HG03196 (cell line): ENCODE data around the gene TPBG.

ENCODE experiments used
- ATAC-seq: cut with Tn5 transposase; IDR thresholded peaks from one replicate; pipeline ENCODE4 v1.9.1; 2021; ENCODE audit not compliant: unreplicated experiment

TPBG gene

GRCh38 chr6:82363428-82364086, at the start of gene TPBG:
TSS of gene TPBG (plus strand) at chr6:82363817. CDS start at chr6:82364962, 1,145 bp downstream.
- ATAC-seq: peak; percentile 39

- no peak for ATAC-seq
Measured at GRCh38 chr6:82322386-82322785, 41.2 kb upstream of the TPBG start.

- no peak for ATAC-seq
Measured at GRCh38 chr6:82329766-82330165, 33.9 kb upstream of the TPBG start.

GRCh38 chr6:82330171-82330804, 33.3 kb upstream of the TPBG start:
- ATAC-seq: no peak

DNA sequence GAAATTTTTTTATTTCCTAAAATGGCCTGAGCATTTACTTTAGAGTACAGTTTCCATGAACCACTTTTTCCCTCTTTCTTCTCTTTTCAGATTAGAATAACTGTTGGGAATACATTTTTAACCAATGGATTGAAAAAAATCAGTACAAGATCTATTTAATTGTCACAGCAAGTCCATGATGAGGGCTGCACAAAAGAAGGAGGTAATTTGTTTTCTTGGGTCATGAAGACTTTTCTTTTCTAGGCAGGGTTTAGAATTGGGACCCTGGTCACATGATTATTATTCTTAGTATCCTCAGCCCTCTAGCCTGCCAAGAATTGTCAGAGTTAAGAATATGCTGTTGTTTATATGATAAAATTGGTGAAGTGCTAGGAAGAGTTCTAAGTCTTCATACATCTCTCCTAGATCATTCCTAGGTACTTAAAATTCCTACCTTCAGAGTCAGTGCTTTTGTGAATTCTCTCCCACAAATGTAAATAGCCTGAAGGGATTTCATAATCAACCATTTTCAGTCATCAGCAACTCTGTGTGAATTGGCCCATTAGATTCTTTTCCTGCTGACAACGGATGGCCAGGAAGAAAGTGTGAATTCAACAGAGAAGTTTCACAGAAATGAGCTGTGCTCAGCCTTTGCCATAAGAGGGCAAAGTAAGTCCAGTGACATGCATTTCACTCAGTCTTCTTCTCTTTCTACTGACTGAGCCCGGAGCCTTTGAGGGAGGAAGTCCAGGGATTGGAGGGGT, 32.4 kb upstream of the TPBG start:
- ATAC-seq: no peak

GRCh38 chr6:82333781-82334180, 29.8 kb upstream of the TPBG start:
- no peak for ATAC-seq

GRCh38 chr6:82337688-82338257, 25.8 kb upstream of the TPBG start:
- no peak for ATAC-seq

DNA sequence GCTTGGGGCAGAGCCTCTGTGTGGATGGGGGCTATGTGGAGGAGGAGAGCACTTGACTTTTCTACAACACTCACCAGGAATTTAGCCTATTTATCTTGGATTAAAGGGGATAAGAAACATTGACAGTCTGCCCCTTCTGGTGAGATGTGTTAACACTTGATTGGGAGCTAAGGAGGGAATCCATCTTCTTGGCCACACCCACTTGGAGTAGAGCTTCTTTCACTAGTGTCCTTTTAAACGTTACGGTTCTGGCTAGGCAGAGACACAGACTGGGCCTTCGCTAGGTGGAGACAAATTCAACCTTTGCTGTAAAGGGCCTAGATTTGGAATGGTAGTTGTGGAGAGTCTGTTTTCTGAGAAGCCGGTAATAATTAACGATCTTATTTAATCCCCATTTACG, 15.5 kb upstream of the TPBG start:
- no peak for ATAC-seq

DNA sequence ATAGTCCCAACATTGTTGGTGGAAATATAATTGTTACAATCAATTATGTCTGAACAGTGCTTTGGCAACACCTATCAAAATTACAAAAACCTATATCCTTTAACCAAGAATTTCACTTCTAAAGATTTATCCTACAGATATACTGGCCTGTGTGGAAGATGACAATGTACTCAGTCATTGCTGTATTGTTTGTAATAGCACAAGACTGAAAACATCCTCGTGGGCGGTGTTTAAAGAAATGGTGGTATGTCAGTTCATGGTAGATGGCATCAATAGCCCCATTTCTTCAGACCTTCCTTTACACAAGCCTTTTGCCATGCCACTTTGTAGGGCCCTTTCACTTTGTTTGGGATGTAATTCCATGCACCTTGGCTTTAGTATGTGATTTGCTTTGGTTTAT, 9.8 kb upstream of the TPBG start:
- ATAC-seq: no peak

DNA sequence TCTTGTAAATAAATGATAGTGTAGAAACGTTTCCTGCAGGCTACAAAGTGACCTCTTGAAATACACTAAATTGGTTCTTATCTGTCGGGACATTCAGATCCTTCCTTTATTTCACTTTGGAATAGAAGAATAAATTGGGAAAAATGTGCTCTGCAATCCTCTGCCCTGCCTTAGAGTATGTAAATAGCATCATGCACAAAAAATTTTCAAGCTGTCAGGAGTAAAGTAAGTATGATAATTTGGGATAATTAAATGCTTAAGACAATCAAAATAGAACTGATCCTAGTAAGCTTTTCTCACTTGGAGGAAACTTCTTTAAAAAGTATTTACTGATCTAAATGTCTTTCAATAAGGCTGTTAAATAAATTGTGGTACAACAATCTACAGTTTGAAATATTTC, 3.1 kb upstream of the TPBG start:
- no peak for ATAC-seq

GRCh38 chr6:82361631-82362030, 2.0 kb upstream of the TPBG start:
- no peak for ATAC-seq

DNA sequence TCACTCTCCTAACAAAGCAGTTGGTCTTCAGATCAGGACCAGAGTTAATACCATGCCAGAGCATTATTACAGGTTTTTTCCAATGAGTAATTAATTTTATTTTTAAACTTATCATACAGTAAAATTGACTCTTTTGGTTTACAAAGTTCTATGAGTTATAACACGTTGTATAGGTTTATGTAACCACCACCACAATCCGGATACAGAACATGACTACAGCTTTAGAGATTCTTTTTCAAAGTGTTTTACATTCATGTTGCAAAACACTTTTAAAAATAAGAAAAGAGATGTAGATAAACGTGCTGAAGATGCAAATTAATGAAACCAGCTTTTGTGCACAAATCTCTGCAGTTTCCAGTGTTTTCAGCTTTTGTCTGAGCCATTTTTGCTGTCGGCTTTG, 1.5 kb upstream of the TPBG start:
- ATAC-seq: no peak

- no peak for ATAC-seq
Measured at GRCh38 chr6:82362878-82363427, 664 bp upstream of the TPBG start.

- ATAC-seq: no peak
Measured at GRCh38 chr6:82364087-82365015, 734 bp downstream of the TPBG start.

GRCh38 chr6:82365016-82365795, 1.6 kb downstream of the TPBG start:
- no peak for ATAC-seq

GRCh38 chr6:82367704-82368103, 4.1 kb downstream of the TPBG start:
- no peak for ATAC-seq

DNA sequence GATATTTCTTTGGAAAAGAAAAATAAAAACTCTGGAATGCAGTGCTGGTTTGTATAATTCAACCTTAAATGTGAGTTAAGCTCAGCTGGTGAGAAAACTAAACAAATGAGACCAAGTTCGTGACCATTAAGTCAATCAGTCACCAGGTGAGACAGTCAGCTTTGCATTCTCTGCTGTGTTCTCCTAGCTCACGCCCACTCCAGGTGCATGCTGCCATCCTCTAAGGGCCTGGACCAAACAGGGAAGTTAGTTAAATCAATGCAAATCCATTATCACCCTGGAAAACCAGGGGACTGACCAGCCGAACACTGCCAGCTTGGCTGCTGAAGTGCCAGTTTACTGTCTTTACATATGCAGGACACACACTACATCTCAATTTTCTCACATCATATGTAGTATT, 7.2 kb downstream of the TPBG start:
- ATAC-seq: no peak

DNA sequence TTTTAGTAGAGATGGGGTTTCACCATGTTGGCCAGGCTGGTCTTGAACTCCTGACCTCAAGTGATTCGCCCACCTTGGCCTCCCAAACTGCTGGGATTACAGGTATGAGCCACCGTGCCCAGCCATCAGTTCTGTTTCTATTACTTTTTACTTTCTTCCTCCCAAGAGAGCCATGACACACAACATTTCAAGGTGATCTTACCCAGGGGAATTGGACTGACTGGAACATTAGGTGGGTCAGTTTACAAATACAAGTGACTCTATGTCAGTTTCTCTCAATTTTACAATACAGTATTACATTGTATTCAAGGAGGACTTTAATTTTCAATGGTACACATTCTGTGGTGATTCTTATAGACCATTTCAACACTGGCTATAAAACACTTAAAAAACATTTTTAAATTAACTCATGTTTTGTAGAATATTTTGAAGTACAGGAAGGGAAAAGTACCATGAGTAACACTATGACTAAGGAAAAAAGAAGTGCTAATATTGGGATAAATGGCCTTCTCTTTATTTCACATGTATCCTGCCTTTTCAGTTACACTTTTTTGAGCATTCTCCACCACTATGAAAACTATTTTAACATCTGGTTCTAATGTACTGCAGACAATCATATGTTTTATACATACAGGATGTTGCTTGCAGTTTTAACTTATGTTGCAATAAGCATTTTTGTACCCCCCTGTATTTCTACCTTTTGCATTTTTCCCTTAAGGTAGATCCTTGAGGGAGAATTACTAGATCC, 8.4 kb downstream of the TPBG start:
- no peak for ATAC-seq

- ATAC-seq: no peak
Measured at GRCh38 chr6:82372656-82373055, 9.0 kb downstream of the TPBG start.
